Measurements from ENCODE around the gene ROBO3.

DNA sequence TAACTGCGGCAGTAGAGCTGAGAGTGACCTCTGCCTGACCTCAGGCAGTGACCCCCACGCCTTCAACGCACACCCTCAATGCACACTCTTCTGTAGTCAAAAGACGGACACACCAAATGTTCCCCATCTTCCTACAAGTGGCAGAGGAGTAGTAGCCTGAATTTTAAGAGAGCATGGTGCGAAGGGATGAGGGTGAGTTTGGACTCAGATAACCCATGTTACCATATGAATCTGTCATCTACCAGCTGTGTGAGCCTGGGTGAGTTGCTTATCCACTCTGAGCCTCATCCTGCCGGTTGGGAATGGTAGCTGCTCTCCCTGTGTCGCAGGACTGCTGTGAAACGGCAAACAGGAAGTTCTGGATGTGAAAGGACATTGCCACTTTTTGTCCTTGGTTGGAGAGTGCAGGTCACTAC lies 20.6 kb upstream of the ROBO3 start:
- TF ChIP-seq, protein P1, sequence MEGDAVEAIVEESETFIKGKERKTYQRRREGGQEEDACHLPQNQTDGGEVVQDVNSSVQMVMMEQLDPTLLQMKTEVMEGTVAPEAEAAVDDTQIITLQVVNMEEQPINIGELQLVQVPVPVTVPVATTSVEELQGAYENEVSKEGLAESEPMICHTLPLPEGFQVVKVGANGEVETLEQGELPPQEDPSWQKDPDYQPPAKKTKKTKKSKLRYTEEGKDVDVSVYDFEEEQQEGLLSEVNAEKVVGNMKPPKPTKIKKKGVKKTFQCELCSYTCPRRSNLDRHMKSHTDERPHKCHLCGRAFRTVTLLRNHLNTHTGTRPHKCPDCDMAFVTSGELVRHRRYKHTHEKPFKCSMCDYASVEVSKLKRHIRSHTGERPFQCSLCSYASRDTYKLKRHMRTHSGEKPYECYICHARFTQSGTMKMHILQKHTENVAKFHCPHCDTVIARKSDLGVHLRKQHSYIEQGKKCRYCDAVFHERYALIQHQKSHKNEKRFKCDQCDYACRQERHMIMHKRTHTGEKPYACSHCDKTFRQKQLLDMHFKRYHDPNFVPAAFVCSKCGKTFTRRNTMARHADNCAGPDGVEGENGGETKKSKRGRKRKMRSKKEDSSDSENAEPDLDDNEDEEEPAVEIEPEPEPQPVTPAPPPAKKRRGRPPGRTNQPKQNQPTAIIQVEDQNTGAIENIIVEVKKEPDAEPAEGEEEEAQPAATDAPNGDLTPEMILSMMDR (IDR thresholded peaks at IDR 0.05), result no peak
- TF ChIP-seq POLR2A (IDR thresholded peaks at IDR 0.05), result no peak

All from lower leg skin (tissue), 3 donors.